OCI-M2 (cell line): Measurements from ENCODE around the gene FAM168B.

ENCODE experiments used
- DNase-seq: peaks from one replicate; lab custom pipeline; 2025; ENCODE audit not compliant: unreplicated experiment; lab: John Stamatoyannopoulos, UW

Gene FAM168B

GRCh38 chr2:131027566-131028528 is 65.4 kb downstream of the FAM168B start:
- no peak for DNase-seq

DNA sequence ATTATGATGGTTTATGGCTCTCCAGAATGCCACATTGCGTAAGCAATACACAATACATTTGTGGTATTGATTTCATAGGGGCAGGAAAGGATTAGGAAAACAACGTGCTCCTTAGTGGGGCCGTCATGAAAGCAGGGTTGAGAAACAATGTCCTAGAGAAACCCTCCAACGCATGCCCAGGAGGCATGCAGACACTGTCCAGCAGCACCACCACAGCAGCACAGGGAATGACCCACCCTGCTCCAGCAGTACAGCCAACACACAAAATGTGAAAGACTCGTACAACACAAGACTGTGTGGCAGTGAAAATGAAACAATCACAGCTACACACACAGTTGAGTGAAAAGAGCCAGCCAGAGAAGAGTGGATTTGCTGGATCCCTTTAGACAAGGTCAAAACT is 66.3 kb downstream of the FAM168B start:
- DNase-seq, result no peak

GRCh38 chr2:131023758-131024157 is 69.5 kb downstream of the FAM168B start:
- no peak for DNase-seq

DNA sequence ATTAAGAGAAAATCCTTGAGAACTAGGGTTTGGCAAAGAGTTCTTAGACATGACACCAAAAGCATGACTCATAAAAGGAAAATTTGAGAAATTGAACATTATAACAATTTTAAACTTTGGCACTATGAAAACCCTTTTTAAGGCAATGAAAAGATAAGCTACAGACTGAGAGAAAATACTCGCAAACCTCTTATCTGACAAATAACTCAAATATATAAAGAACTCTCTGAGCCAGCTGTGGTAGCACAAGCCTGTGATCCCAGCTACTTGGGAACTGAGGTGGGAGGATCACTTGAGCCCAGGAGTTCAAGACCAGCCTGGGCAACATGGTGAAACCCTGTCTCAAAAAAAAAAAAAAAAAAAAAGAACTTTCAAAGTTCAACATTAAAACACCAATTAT is 70.5 kb downstream of the FAM168B start:
- no peak for DNase-seq

- no peak for DNase-seq
Observed at GRCh38 chr2:131016826-131017741, 76.2 kb downstream of the FAM168B start.

GRCh38 chr2:131015764-131016163 is 77.5 kb downstream of the FAM168B start:
- DNase-seq, result no peak

- DNase-seq, result no peak
Observed at GRCh38 chr2:131014141-131014540, 79.1 kb downstream of the FAM168B start.

DNA sequence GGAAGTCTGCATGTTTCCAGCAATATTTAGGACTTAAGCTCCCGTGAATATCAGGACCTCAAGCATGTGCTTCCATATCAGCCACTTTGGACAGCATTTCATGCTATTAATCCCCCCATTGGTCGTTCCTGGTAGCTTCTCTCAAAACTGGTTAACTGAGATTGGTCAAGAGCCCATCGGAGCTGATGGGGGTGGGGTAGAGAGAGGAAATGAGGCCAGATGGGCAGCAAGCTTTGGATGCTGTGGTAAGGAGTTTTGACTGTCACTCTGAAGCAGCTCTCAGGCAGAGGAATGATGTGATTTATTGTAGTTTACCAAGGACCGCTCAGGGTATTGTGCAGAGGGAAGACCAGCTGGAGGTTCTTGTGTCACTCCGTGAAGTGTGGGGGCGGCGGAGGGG is 81.8 kb downstream of the FAM168B start:
- no peak for DNase-seq

GRCh38 chr2:131010566-131010965 is 82.7 kb downstream of the FAM168B start:
- no peak for DNase-seq

DNA sequence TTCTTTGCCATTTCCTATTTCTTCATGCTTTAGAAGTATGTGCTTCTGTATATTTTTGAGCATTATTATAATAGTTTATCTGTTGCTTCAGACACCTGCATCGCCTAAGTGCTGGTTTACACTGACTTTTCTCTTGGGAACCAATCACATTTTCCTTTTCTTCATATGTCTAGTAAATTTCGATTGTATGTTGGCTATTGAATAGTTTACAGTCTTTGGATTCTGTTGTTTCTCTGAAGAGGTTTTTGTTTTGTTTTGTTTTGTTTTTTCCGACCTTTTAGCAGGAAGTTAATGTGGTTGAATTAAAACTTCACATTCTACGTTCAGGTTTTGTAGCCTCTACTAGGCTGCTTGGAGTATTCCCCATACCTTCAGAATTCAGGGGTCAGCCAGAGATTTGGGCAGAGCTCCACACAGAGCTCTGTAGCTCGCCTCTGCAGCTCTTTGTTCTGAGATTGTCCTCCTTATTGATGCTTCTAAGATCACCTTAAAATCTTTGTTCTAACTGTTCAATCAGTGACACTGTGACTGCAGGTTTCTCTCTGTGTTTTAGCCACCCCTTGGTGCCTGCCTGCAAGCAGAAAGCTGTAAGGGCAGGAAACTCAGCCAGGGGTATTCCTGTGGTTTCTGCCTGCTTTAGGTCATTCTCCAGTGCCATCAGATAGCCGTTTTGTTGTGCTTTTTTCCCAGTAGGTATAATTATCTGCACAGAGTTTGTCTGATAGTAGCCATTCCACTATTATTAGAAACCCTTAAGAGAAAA is 83.4 kb downstream of the FAM168B start:
- DNase-seq, result no peak

GRCh38 chr2:131008967-131009366 is 84.3 kb downstream of the FAM168B start:
- no peak for DNase-seq

DNA sequence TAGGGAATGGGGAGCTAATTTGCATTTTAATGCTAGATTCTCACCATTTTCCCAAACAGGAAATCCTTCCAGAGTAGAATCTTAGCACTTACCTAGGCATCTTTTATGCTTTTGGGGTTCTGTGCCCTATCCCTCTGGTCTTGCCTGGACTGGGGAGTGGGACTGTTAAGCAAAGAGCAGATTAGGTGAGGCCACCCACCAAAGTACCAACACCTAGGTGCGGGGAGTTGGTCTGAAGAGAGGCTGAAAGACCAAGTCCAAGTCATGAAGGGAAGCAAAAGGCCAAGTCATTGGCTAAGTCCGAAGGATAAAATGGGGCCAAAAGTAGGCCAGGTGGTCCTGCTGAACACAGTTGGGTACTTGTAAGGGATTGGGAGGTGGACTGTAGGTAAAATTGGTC is 86.7 kb downstream of the FAM168B start:
- DNase-seq, result no peak

DNA sequence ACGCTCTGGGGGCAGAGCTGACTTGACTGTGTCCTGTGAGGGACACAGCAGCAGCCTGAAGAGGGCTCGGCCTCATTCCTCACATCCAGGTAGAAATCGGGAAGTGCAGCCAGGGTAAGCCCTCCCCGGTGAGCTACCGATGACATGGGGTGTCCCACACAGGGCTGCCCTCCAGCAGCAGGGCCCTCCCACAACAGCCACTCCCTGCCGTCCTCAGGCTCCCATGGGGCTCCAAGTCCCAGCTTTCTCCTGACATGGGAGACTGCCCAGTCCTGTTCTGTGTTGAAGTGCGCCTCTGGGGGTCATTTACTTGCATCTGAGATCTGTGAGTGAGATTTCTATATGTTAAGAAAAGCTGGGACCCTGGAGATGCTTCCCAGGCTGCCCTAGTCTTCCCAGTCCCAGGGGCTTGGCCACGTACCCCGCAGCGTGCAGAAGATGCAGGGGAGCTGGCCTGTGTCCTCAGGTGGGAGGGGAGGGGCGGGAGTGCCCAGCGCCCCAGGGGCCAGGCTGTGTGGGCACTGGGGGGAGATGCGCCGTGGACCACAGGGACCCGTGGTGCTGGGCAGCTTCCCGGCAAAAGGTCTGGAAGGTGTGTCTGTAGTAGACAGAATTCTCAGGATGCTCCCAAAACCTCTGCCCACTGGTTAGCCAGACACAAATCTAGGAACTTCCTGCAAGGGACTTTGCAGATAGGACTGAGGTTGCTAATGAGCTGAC is 87.9 kb downstream of the FAM168B start:
- DNase-seq, result no peak

DNA sequence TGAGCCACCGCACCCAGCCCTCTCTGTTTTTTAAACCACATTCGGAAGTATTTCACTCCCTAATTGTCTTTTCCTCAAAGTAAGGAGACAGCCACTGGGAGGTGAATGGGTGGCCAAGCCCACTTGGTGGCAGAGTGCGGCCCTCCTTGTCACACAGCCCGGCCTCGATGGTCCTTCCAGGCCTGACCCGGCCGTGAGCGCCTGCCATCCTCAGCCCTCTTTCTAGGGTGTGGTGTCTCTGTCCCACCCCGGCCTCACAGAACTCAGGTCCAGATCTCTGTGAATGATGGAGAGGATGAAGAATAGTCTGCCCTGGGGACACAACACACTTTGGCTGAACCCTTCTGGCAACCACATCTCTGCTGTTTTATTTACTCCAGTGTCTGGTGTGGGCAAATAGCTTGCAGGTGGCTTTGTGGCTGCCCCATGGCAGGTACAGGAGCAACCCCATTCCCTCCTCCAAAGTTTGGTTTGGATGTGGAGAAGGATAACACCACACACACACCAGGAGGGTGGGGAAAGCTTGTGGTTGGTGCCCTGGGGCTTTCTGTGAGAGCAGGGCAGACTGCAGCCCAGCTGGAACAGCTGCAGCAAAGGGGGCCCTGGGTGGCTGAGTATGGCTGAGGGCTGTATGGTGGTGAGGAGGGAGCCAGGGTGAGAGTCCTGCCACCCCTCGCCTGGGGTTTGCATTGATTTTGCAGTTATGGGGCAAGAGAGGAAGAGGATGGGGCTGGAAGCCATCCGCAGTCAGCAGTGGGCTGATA is 88.6 kb downstream of the FAM168B start:
- no peak for DNase-seq

- DNase-seq, result no peak
Observed at GRCh38 chr2:130998561-130998960, 94.7 kb downstream of the FAM168B start.
